Measurements from ENCODE around the gene ODAD3. TPM values are rescaled to one million over a fixed set of nuclear protein-coding genes. Genes with fewer than 3 reads are reported as not detected.

The ODAD3 gene
- total and polyA plus RNA-seq, 2 of the 13 experiments (the other 11 are each of a cell fraction or from before 2014, with no cell fraction given) = 0.04 to 0.08 TPM

- no peak for TF ChIP-seq NR2F2 (IDR thresholded peaks at IDR 0.05; ENCODE audit: borderline replicate concordance, low read depth)
- no peak for TF ChIP-seq RFX1 (IDR thresholded peaks at IDR 0.05)
- no peak for TF ChIP-seq PBX3 (CRISPR knock-in tag; IDR thresholded peaks at IDR 0.05; ENCODE audit: borderline replicate concordance)
- no peak for TF ChIP-seq ZNF605 (CRISPR knock-in tag; IDR thresholded peaks at IDR 0.05)
- no peak for TF ChIP-seq LCORL (IDR thresholded peaks at IDR 0.05)
- peak; percentile 75; the same call in 1 of the 2 replicates for TF ChIP-seq LCORL (CRISPR knock-in tag; IDR thresholded peaks at IDR 0.05)
- no peak for TF ChIP-seq HHEX (CRISPR knock-in tag; IDR thresholded peaks at IDR 0.05)
- 0 out of 2 replicates have a peak, but pooled peaks have one; percentile 33 for TF ChIP-seq MIER3 (CRISPR knock-in tag; IDR thresholded peaks at IDR 0.05; ENCODE audit: borderline replicate concordance)
- TF ChIP-seq HES4 (CRISPR knock-in tag; IDR thresholded peaks at IDR 0.05; ENCODE audit: borderline replicate concordance) = no peak
- TF ChIP-seq ZNF124 (CRISPR knock-in tag; IDR thresholded peaks at IDR 0.05) = no peak; the same call in 1 of the 2 replicates
- peak; percentile 93 for TF ChIP-seq SP2 (CRISPR knock-in tag; IDR thresholded peaks at IDR 0.05)
- TF ChIP-seq ZSCAN21 (CRISPR knock-in tag; IDR thresholded peaks at IDR 0.05; ENCODE audit: borderline replicate concordance) = no peak
- TF ChIP-seq TARDBP (CRISPR knock-in tag; IDR thresholded peaks at IDR 0.05) = peak; percentile 86
- TF ChIP-seq CEBPG (CRISPR knock-in tag; IDR thresholded peaks at IDR 0.05) = peak; percentile 50
- no peak for TF ChIP-seq ZHX1 (CRISPR knock-in tag; IDR thresholded peaks at IDR 0.05; ENCODE audit: low read depth)
- no peak for TF ChIP-seq ZSCAN31 (CRISPR knock-in tag; IDR thresholded peaks at IDR 0.05; ENCODE audit: low read depth)
- TF ChIP-seq MTERF4 (CRISPR knock-in tag; IDR thresholded peaks at IDR 0.05) = no peak
- TF ChIP-seq DPF2 (CRISPR knock-in tag; IDR thresholded peaks at IDR 0.05; ENCODE audit: borderline replicate concordance, low read depth) = no peak
- no peak for TF ChIP-seq PAX8 (CRISPR knock-in tag; IDR thresholded peaks at IDR 0.05; ENCODE audit: borderline replicate concordance)
- TF ChIP-seq ETV6 (CRISPR knock-in tag; conservative IDR thresholded peaks at IDR 0.05) = 0 out of 2 replicates have a peak, but pooled peaks have one; percentile 25
- TF ChIP-seq, protein P1, sequence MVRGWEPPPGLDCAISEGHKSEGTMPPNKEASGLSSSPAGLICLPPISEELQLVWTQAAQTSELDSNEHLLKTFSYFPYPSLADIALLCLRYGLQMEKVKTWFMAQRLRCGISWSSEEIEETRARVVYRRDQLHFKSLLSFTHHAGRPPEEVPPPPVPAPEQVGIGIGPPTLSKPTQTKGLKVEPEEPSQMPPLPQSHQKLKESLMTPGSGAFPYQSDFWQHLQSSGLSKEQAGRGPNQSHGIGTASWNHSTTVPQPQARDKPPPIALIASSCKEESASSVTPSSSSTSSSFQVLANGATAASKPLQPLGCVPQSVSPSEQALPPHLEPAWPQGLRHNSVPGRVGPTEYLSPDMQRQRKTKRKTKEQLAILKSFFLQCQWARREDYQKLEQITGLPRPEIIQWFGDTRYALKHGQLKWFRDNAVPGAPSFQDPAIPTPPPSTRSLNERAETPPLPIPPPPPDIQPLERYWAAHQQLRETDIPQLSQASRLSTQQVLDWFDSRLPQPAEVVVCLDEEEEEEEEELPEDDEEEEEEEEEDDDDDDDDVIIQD (CRISPR knock-in tag; IDR thresholded peaks at IDR 0.05; ENCODE audit: low read depth) = 0 out of 2 replicates have a peak, but pooled peaks have one; percentile 40
- TF ChIP-seq, protein P2, sequence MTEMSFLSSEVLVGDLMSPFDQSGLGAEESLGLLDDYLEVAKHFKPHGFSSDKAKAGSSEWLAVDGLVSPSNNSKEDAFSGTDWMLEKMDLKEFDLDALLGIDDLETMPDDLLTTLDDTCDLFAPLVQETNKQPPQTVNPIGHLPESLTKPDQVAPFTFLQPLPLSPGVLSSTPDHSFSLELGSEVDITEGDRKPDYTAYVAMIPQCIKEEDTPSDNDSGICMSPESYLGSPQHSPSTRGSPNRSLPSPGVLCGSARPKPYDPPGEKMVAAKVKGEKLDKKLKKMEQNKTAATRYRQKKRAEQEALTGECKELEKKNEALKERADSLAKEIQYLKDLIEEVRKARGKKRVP (CRISPR knock-in tag; IDR thresholded peaks at IDR 0.05) = no peak
- peak; percentile 75; the same call in 1 of the 2 replicates for TF ChIP-seq ARID2 (CRISPR knock-in tag; IDR thresholded peaks at IDR 0.05; ENCODE audit: borderline replicate concordance)
These were observed 54.0 kb downstream of the ODAD3 start (continued) for GRCh38 chr19:11380653-11381537.
